ENCODE measurements around the gene RGMA. TPM values are rescaled to one million over a fixed set of nuclear protein-coding genes. Genes with fewer than 3 reads are reported as not detected.

The RGMA gene
- total RNA-seq, 1 donor from 2014 or later, result 0.40 TPM

- DNase-seq (ENCODE audit: low read depth), result no peak
- H3K4me3 ChIP-seq (ENCODE audit: low read depth, low read length), result no peak overlapping the region
- TF ChIP-seq, protein P1, sequence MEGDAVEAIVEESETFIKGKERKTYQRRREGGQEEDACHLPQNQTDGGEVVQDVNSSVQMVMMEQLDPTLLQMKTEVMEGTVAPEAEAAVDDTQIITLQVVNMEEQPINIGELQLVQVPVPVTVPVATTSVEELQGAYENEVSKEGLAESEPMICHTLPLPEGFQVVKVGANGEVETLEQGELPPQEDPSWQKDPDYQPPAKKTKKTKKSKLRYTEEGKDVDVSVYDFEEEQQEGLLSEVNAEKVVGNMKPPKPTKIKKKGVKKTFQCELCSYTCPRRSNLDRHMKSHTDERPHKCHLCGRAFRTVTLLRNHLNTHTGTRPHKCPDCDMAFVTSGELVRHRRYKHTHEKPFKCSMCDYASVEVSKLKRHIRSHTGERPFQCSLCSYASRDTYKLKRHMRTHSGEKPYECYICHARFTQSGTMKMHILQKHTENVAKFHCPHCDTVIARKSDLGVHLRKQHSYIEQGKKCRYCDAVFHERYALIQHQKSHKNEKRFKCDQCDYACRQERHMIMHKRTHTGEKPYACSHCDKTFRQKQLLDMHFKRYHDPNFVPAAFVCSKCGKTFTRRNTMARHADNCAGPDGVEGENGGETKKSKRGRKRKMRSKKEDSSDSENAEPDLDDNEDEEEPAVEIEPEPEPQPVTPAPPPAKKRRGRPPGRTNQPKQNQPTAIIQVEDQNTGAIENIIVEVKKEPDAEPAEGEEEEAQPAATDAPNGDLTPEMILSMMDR (conservative IDR thresholded peaks at IDR 0.05; ENCODE audit: low read depth, low read length), result no peak
These were observed 40.6 kb downstream of the RGMA start for GRCh38 chr15:93048426-93048721.

DNA sequence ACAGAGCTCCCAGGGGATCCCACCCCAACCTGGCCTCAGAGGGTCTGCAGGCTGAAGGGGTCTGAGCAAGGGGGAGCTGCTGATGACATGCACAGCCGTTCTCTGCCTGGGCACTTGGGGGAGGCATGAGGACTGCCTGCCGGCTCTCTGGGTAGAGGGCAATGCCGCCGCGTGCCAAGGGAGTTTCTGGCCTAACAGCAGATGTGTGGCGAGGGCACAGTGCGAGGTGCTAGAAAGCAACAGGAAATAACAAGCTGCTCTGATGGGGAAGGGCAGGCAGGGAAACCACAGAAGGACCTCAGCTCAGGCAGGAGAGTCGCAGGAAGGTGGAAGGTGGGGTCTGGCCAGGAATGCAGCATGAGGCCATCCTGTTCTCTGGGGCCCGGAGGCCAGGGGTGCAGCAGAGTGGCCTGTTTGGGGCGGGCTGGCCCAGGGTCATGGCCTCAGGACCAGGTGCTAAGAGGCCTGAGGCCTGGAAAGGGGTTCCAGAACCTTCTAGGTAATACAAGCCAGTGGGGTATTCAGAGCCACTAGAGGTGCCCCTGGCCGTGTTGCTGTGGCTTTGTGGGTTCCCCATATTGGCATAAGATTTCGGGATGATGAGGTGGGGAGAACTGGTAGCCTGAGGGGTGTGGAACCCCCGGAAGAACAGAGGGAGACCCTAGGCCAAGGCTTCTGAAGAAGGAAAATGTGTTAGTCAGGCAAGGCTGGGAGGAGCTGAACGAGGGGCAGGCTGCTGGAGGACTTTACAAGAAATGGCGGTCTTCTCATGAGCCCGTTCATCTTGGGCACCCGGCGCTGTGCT lies 41.2 kb downstream of the RGMA start:
- TF ChIP-seq, protein P1 (conservative IDR thresholded peaks at IDR 0.05; ENCODE audit: low read depth, low read length), result no peak
- H3K4me3 ChIP-seq (ENCODE audit: low read depth, low read length), result no peak overlapping the region
- DNase-seq (ENCODE audit: low read depth), result no peak

DNA sequence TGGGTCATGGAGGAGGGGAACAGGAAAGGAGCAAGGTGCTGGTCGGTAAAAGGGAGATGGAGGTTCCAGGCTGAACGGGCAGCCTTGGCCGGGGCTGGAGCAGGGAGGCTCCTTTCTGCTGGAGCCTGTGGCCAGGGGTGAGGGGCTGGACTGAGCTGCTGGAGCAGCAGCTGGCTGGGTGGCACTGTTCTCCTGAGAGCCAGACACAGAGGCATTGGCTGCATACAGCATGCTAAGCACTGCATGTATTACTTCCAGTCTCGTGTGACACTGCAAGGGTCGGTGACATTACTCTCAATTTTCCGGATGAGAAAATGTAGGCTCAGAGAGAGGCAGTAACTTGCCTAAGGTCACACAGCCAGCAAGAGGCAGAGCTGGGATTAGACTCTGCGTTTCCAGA lies 42.3 kb downstream of the RGMA start:
- no peak for DNase-seq (ENCODE audit: low read depth)
- TF ChIP-seq, protein P1 (conservative IDR thresholded peaks at IDR 0.05; ENCODE audit: low read depth, low read length), result no peak
- no peak overlapping the region for H3K4me3 ChIP-seq (ENCODE audit: low read depth, low read length)

- H3K4me3 ChIP-seq (ENCODE audit: low read depth, low read length), result no peak overlapping the region
- TF ChIP-seq, protein P1 (conservative IDR thresholded peaks at IDR 0.05; ENCODE audit: low read depth, low read length), result no peak
- DNase-seq (ENCODE audit: low read depth), result no peak
These were observed 42.9 kb downstream of the RGMA start for GRCh38 chr15:93046120-93046519.

GRCh38 chr15:93045191-93045785 lies 43.7 kb downstream of the RGMA start:
- TF ChIP-seq, protein P1 (conservative IDR thresholded peaks at IDR 0.05; ENCODE audit: low read depth, low read length), result no peak
- no peak for DNase-seq (ENCODE audit: low read depth)
- no peak overlapping the region for H3K4me3 ChIP-seq (ENCODE audit: low read depth, low read length)

GRCh38 chr15:93044301-93045190 lies 44.5 kb downstream of the RGMA start:
- no peak for DNase-seq (ENCODE audit: low read depth)
- TF ChIP-seq, protein P1 (conservative IDR thresholded peaks at IDR 0.05; ENCODE audit: low read depth, low read length), result no peak
- H3K4me3 ChIP-seq (ENCODE audit: low read depth, low read length), result no peak overlapping the region

All from epithelial cell of proximal tubule (primary cell).